Retinal pigment epithelial cell (primary cell): ENCODE measurements around the gene OR2F2.
A peak's percentile ranks its signal among the peaks of the same experiment; 100 is the strongest.

ENCODE experiments used
- DNase-seq: peaks from one replicate; pipeline ENCODE4 v3.0.0-alpha.2; 2010; ENCODE audit warnings: low read depth
- H3K4me3 ChIP-seq: 2 replicates; pipeline ENCODE4 v1.5.1; 2011; ENCODE audit warnings: mild to moderate bottlenecking, low read length, control low read depth, moderate library complexity
- TF ChIP-seq, protein P1 (sequence below): conservative IDR thresholded peaks from 2 replicates; pipeline ENCODE4 v1.5.1; 2011; ENCODE audit warnings: low read depth, low read length, control low read depth, inconsistent platforms

Gene OR2F2

GRCh38 chr7:143913945-143914615, 21.0 kb upstream of the OR2F2 start:
- TF ChIP-seq, protein P1, sequence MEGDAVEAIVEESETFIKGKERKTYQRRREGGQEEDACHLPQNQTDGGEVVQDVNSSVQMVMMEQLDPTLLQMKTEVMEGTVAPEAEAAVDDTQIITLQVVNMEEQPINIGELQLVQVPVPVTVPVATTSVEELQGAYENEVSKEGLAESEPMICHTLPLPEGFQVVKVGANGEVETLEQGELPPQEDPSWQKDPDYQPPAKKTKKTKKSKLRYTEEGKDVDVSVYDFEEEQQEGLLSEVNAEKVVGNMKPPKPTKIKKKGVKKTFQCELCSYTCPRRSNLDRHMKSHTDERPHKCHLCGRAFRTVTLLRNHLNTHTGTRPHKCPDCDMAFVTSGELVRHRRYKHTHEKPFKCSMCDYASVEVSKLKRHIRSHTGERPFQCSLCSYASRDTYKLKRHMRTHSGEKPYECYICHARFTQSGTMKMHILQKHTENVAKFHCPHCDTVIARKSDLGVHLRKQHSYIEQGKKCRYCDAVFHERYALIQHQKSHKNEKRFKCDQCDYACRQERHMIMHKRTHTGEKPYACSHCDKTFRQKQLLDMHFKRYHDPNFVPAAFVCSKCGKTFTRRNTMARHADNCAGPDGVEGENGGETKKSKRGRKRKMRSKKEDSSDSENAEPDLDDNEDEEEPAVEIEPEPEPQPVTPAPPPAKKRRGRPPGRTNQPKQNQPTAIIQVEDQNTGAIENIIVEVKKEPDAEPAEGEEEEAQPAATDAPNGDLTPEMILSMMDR: no peak
- DNase-seq: no peak
- no peak overlapping the region for H3K4me3 ChIP-seq

DNA sequence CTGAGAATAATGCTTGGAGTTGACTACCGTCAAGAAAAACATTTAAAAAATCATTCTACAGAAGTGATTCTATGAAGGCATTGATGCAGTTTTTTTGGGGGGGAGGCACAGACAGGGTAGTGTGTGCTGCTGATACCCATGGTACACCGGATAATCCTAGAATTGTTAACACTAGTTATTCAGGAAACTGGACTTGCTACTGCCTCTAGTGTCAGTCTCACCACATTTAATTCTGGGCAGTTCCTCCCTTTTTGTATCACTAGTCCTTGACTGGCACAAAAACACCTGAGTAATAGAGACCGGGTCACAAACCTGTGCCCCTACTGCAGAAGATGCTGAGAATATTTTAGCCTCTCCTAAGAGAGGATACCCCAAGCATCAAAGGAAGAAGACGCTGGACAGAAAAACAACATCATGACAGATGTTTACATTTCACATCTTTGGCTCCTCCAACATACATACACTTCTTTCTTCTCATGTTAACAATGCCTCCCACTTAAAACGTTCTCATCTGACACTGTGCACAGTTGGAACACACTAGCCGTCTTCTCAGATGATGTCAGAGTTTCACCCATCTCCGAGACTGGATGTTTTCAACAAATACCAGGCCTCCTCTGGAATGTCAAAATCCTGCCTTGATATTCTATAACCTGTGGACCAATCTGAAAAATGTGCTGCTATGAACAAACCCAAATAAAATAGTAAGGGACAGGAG, 19.9 kb upstream of the OR2F2 start:
- TF ChIP-seq, protein P1: no peak
- H3K4me3 ChIP-seq: no peak overlapping the region
- no peak for DNase-seq

GRCh38 chr7:143924851-143925250, 10.2 kb upstream of the OR2F2 start:
- H3K4me3 ChIP-seq: no peak overlapping the region
- no peak for DNase-seq
- TF ChIP-seq, protein P1: no peak

DNA sequence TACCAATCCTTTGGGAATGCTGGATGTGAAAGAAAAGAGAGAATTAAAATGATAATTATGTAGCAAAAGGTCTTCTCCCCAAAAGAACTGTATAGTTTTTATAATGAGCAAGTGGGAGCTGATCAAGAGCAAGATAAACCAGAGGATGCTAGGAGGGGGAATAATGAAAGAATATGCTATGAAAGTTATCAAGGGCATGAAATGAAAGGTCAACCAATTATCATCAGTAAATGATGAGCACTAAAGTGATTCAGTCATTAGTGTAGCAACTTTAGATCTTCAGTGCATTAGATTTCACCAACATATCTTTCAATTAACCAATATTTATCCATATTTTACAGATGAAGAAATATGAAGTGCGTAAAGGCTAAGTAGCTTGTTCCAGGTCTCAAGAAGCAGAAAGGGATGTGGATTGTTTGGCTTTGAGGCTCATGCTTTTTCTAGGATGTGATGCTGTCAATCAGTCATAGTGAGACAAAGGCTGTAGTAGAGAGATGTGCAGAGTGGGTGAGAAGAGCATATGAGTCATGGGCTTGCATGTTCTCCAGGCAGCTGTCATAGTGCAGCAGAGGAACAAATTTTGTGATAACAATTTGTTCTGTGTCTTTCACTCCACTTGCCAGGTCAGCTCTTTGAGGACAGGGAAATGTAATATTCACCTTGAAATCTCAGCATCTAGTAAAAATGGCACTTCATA, 5.7 kb upstream of the OR2F2 start:
- no peak overlapping the region for H3K4me3 ChIP-seq
- TF ChIP-seq, protein P1: no peak
- DNase-seq: no peak

DNA sequence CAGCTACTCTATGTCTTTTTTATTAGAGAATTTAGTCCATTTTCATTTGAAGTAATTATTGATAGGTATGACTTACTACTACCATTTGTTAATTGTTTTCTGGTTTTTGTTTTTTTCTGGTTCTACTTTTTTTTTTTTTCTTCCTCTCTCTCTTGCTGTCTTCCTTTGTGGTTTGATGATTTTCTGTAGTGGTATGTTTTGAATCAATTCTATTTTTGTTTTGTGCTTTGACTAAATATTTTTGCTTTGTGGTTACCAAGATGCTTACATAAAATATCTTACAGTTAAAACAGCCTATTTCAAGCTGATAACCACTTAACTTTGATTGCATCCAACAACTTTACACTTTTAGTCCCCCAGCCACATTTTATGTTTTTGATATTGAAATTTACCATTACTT, 3.3 kb upstream of the OR2F2 start:
- TF ChIP-seq, protein P1: no peak
- no peak for DNase-seq
- H3K4me3 ChIP-seq: no peak overlapping the region

DNA sequence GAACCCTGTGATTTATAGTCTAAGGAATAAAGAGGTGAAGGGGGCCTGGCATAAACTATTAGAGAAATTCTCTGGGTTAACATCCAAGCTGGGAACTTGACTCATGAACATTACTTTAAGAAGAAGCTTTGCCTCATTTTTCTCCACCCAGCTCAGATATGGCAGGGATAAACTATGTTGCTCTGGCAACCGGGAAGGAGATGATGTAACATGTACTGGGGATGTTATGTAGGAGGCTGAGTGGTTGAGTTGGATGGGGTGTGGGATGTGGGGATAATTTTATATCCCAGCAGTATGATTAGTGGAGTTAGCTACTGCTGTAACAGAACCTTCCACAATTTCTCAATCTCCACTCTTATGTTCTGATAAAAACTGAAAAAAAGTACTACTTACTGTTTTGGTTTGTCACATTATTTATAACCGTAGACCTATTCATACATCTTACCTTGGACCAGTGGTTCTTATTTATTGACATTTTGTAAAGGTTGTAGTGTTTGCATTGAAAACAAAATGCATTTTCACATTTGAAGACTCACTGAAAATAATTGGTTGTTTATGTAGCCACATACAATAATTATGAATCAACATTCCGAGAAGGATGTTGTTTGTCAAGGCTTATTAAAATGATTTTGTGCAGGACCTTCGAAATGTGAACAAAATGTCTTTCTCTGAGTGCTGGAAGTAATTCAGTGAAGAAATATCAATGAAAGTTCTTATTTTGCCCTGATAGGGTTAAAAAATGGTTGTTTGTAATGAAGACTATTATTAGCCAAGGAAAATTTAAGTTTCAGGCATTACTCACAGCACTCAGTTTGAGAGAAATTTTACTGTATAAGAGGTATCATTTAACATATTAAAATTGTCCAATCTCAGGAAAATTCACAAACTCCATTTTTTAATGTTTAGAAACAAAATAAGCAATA, 1.3 kb downstream of the OR2F2 start:
- TF ChIP-seq, protein P1: no peak
- peak; percentile 45 for DNase-seq
- no peak overlapping the region for H3K4me3 ChIP-seq
